Measurements from ENCODE around the gene BBOX1.
"Not testable (repeated sequence)": the region's sequence is repeated elsewhere in the genome, so short reads cannot be mapped to it uniquely, and the experiment has no call there.

- TF ChIP-seq POLR2A (IDR thresholded peaks at IDR 0.05) = not testable (repeated sequence)
- TF ChIP-seq, protein P1, sequence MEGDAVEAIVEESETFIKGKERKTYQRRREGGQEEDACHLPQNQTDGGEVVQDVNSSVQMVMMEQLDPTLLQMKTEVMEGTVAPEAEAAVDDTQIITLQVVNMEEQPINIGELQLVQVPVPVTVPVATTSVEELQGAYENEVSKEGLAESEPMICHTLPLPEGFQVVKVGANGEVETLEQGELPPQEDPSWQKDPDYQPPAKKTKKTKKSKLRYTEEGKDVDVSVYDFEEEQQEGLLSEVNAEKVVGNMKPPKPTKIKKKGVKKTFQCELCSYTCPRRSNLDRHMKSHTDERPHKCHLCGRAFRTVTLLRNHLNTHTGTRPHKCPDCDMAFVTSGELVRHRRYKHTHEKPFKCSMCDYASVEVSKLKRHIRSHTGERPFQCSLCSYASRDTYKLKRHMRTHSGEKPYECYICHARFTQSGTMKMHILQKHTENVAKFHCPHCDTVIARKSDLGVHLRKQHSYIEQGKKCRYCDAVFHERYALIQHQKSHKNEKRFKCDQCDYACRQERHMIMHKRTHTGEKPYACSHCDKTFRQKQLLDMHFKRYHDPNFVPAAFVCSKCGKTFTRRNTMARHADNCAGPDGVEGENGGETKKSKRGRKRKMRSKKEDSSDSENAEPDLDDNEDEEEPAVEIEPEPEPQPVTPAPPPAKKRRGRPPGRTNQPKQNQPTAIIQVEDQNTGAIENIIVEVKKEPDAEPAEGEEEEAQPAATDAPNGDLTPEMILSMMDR (IDR thresholded peaks at IDR 0.05) = not testable (repeated sequence)
Measured at GRCh38 chr11:27135924-27136329, 95.3 kb downstream of the BBOX1 start.
